GM19397 (cell line): ENCODE measurements around the gene CCDC28B.

Experiments used
- ATAC-seq: cut with Tn5 transposase; IDR thresholded peaks from one replicate; pipeline ENCODE4 v1.9.1; 2021; ENCODE audit warnings: mild to moderate bottlenecking, moderate library complexity; ENCODE audit not compliant: unreplicated experiment

CCDC28B gene

GRCh38 chr1:32192220-32192948 is 8.0 kb upstream of the CCDC28B start:
- ATAC-seq, result no peak

GRCh38 chr1:32194984-32195383 is 5.4 kb upstream of the CCDC28B start:
- no peak for ATAC-seq

- no peak for ATAC-seq
Observed at GRCh38 chr1:32195531-32195930, 4.9 kb upstream of the CCDC28B start.

- no peak for ATAC-seq
Observed at GRCh38 chr1:32195972-32196823, 4.2 kb upstream of the CCDC28B start.

- ATAC-seq, result no peak
Observed at GRCh38 chr1:32197074-32197473, 3.3 kb upstream of the CCDC28B start.

- no peak for ATAC-seq
Observed at GRCh38 chr1:32197837-32198236, 2.6 kb upstream of the CCDC28B start.

GRCh38 chr1:32198237-32199042 is 2.0 kb upstream of the CCDC28B start:
- no peak for ATAC-seq

GRCh38 chr1:32199043-32199716 is 1.2 kb upstream of the CCDC28B start:
- no peak for ATAC-seq

GRCh38 chr1:32199717-32200072 is 700 bp upstream of the CCDC28B start:
- ATAC-seq, result no peak

- no peak for ATAC-seq
Observed at GRCh38 chr1:32201011-32201855, 838 bp downstream of the CCDC28B start.

GRCh38 chr1:32204943-32205361 is 4.6 kb downstream of the CCDC28B start:
- ATAC-seq, result no peak

GRCh38 chr1:32205401-32206370 is 5.3 kb downstream of the CCDC28B start, which contains the start of gene IQCC:
IQCC (plus strand) TSS chr1:32205671; CDS start chr1:32205682, 11 bp downstream.
- peak; percentile 46 for ATAC-seq

- no peak for ATAC-seq
Observed at GRCh38 chr1:32208469-32208868, 8.1 kb downstream of the CCDC28B start.

- no peak for ATAC-seq
Observed at GRCh38 chr1:32208891-32209328, 8.5 kb downstream of the CCDC28B start, which contains the start of gene DCDC2B. DCDC2B (plus strand) TSS chr1:32209089; CDS start chr1:32209094, 5 bp downstream.

- no peak for ATAC-seq
Observed at GRCh38 chr1:32215629-32216480, 15.5 kb downstream of the CCDC28B start.

GRCh38 chr1:32216566-32216965 is 16.2 kb downstream of the CCDC28B start:
- ATAC-seq, result no peak

GRCh38 chr1:32219022-32219421 is 18.6 kb downstream of the CCDC28B start:
- no peak for ATAC-seq
